Measurements from ENCODE around the gene CRY1. TPM values are rescaled to one million over a fixed set of nuclear protein-coding genes. Genes with fewer than 3 reads are reported as not detected.

The CRY1 gene
- total and polyA plus RNA-seq, 9 of the 15 experiments (the other 6 are each of a cell fraction or from before 2014, with no cell fraction given) = 8.7 to 33.3 (median 25.2) TPM

GRCh38 chr12:106975993-106976658, 117.2 kb downstream of the CRY1 start (continued):
- TF ChIP-seq MAX (CRISPR knock-in tag; IDR thresholded peaks at IDR 0.05) (no peak), RBM25 (IDR thresholded peaks at IDR 0.05; ENCODE audit: low read depth, low read length, severe bottlenecking) (no peak), PHB2 (IDR thresholded peaks at IDR 0.05; ENCODE audit: low read depth) (no peak), RFX7 (CRISPR knock-in tag; IDR thresholded peaks at IDR 0.05) (no peak), ARID3A (IDR thresholded peaks at IDR 0.05; ENCODE audit: borderline replicate concordance, low read depth, low read length) (no peak), NFIC (IDR thresholded peaks at IDR 0.05) (no peak), DIDO1 (tag; IDR thresholded peaks at IDR 0.05; ENCODE audit: low read depth) (no peak), ASH1L (IDR thresholded peaks at IDR 0.05; ENCODE audit: borderline replicate concordance, low read depth, partially characterized antibody) (no peak), ZBTB11 (CRISPR knock-in tag; IDR thresholded peaks at IDR 0.05) (no peak), CBX1 (IDR thresholded peaks at IDR 0.05; ENCODE audit: low read depth) (no peak), STAT5A (IDR thresholded peaks at IDR 0.05; ENCODE audit: borderline replicate concordance, low read length) (no peak), PURB (CRISPR knock-in tag; IDR thresholded peaks at IDR 0.05; ENCODE audit: low read depth) (no peak), ZNF280B (CRISPR knock-in tag; IDR thresholded peaks at IDR 0.05) (no peak), ZNF395 (CRISPR knock-in tag; IDR thresholded peaks at IDR 0.05) (no peak), ZNF717 (CRISPR knock-in tag; IDR thresholded peaks at IDR 0.05) (no peak), CC2D1A (IDR thresholded peaks at IDR 0.05) (no peak), ADNP (tag; IDR thresholded peaks at IDR 0.05) (no peak), HMGXB4 (CRISPR knock-in tag; IDR thresholded peaks at IDR 0.05) (no peak)

All from K562 (cell line).